Measurements from ENCODE around the gene PIAS2.

The PIAS2 gene

DNA sequence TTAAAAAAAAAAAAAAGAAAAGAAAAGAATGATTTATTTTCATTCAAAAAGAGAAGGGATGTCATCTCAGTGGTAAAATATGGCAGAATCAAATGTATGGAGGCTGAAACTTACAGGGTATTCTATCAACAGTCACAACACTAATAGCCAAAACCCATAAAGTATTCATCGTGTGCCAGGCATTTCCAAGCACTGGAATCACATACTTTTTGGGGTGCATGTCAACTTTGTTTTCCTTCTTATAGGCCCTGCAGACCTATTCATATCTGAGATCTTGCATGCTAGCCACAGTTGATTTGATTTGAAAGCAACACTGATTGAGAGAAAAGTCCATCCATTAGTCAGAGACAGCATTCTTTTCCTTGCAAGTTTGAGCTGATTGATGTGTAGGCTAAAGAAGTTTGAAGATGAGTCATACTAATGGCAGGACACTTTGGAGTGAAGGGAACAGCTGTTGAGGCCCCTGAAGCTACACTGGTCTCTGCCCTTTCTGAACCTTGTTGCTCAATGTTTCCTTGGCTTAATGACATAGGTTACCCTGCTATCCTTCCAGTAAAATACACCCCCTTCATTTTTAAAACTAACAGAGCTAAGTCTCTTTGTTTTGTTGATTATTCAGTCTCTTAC lies 22.1 kb upstream of the PIAS2 start:
- Histone ChIP-seq H2BK5ac (ENCODE audit: low read length) (no peak overlapping the region), H3K23ac (ENCODE audit: low read length) (no peak overlapping the region), H3K4ac (ENCODE audit: low read depth, low read length) (no peak overlapping the region), H4K5ac (ENCODE audit: low read length) (no peak overlapping the region), H3K4me3 (ENCODE audit: low read length) (no peak overlapping the region), H3K27me3 (ENCODE audit: insufficient read depth, low read length, poor library complexity) (no peaks in the 10 kb centered on the region), H3K27ac (ENCODE audit: low read depth, low read length) (no peak overlapping the region), H3K18ac (ENCODE audit: low read length) (no peak overlapping the region), H3K56ac (ENCODE audit: low read length) (no peak overlapping the region), H3K4me1 (ENCODE audit: control insufficient read depth, low read depth, low read length) (no peaks in the 10 kb centered on the region), H3K9ac (ENCODE audit: low read length) (no peak overlapping the region), H2BK15ac (replicated peaks; ENCODE audit: low read depth) (no peak overlapping the region), H3K79me1 (ENCODE audit: low read length) (no peaks in the 10 kb centered on the region), H3K4me2 (ENCODE audit: low read length) (no peak overlapping the region), H3K79me2 (ENCODE audit: control insufficient read depth, insufficient read depth, low read length) (no peaks in the 10 kb centered on the region), H2BK120ac (ENCODE audit: low read depth, low read length) (no peak overlapping the region), H2AK5ac (ENCODE audit: low read length) (no peak overlapping the region), H4K8ac (ENCODE audit: low read depth, low read length) (no peak overlapping the region), H3K36me3 (ENCODE audit: control insufficient read depth, insufficient read depth, low read length) (no peaks in the 10 kb centered on the region)
- no CpG with 5 or more reads among the region's 1 CpG for WGBS (ENCODE audit: extremely low coverage, insufficient coverage, low lambda C conversion rate)
- DNase-seq, result peak; percentile 53

DNA sequence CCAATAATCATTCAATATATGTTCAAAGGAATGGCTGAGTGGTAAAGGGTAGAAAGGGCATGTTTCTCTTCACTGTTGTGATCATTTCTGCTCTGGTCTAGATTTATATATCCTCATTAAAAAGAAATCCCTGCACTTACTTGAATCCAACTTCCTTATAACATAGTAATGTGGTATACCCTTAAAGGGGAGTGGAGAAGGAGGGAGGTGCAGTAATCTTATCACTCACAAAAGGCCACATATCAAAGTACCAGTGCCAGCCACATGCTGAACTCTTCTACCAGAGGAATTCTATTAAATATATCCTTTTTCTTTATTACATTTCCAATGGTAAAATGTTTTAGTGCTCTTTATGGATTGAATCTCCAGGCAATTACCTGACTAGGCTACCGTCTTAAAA lies 3.3 kb upstream of the PIAS2 start:
- no peak overlapping the region for H3K4ac ChIP-seq (ENCODE audit: low read depth, low read length)
- H2BK5ac ChIP-seq (ENCODE audit: low read length), result no peak overlapping the region
- H3K9ac ChIP-seq (ENCODE audit: low read length), result no peak overlapping the region
- no peak overlapping the region for H3K27ac ChIP-seq (ENCODE audit: low read depth, low read length)
- H2BK120ac ChIP-seq (ENCODE audit: low read depth, low read length), result no peak overlapping the region
- H3K4me1 ChIP-seq (ENCODE audit: control insufficient read depth, low read depth, low read length), result peaks cover 3% of the 10 kb centered on the region
- H3K79me2 ChIP-seq (ENCODE audit: control insufficient read depth, insufficient read depth, low read length), result peaks cover 6% of the 10 kb centered on the region
- H3K56ac ChIP-seq (ENCODE audit: low read length), result no peak overlapping the region
- no peaks in the 10 kb centered on the region for H3K36me3 ChIP-seq (ENCODE audit: control insufficient read depth, insufficient read depth, low read length)
- H3K23ac ChIP-seq (ENCODE audit: low read length), result no peak overlapping the region
- peaks cover 2% of the 10 kb centered on the region for H3K79me1 ChIP-seq (ENCODE audit: low read length)
- DNase-seq, result no peak
- WGBS (ENCODE audit: extremely low coverage, insufficient coverage, low lambda C conversion rate), result no CpG with 5 or more reads among the region's 1 CpG
- no peaks in the 10 kb centered on the region for H3K27me3 ChIP-seq (ENCODE audit: insufficient read depth, low read length, poor library complexity)
- H4K5ac ChIP-seq (ENCODE audit: low read length), result no peak overlapping the region
- no peak overlapping the region for H2BK15ac ChIP-seq (replicated peaks; ENCODE audit: low read depth)
- H2AK5ac ChIP-seq (ENCODE audit: low read length), result no peak overlapping the region
- H4K8ac ChIP-seq (ENCODE audit: low read depth, low read length), result no peak overlapping the region
- H3K18ac ChIP-seq (ENCODE audit: low read length), result no peak overlapping the region
- H3K4me3 ChIP-seq (ENCODE audit: low read length), result no peak overlapping the region
- H3K4me2 ChIP-seq (ENCODE audit: low read length), result no peak overlapping the region

DNA sequence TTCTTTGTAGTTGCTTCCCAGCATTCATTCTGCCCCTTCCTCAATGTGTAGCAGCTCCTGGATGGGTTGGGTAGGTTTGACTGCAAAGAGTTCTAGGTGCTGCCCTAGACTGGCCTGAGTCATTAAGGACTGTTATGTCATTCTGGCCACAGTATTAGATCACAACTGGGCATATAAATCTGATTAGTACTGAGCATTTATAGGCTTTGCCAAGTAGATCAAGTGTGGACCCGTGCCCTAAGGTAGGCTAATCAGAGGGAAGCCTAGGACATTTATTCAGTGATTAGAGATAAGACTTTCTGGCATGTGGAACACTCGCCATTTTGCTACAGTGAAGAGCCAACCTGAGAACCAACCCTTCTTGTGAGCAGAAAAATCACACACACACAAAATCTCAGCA lies 2.8 kb upstream of the PIAS2 start:
- Histone ChIP-seq H3K79me2 (ENCODE audit: control insufficient read depth, insufficient read depth, low read length) (peaks cover 10% of the 10 kb centered on the region), H2AK5ac (ENCODE audit: low read length) (no peak overlapping the region), H3K4me2 (ENCODE audit: low read length) (no peak overlapping the region), H2BK5ac (ENCODE audit: low read length) (no peak overlapping the region), H3K79me1 (ENCODE audit: low read length) (peaks cover 5% of the 10 kb centered on the region), H3K56ac (ENCODE audit: low read length) (no peak overlapping the region), H3K23ac (ENCODE audit: low read length) (no peak overlapping the region), H3K4ac (ENCODE audit: low read depth, low read length) (no peak overlapping the region), H3K9ac (ENCODE audit: low read length) (no peak overlapping the region), H4K5ac (ENCODE audit: low read length) (no peak overlapping the region), H4K8ac (ENCODE audit: low read depth, low read length) (no peak overlapping the region), H3K36me3 (ENCODE audit: control insufficient read depth, insufficient read depth, low read length) (no peaks in the 10 kb centered on the region), H3K18ac (ENCODE audit: low read length) (no peak overlapping the region), H2BK15ac (replicated peaks; ENCODE audit: low read depth) (no peak overlapping the region), H3K4me3 (ENCODE audit: low read length) (no peak overlapping the region), H3K4me1 (ENCODE audit: control insufficient read depth, low read depth, low read length) (peaks cover 3% of the 10 kb centered on the region), H3K27ac (ENCODE audit: low read depth, low read length) (no peak overlapping the region), H2BK120ac (ENCODE audit: low read depth, low read length) (no peak overlapping the region), H3K27me3 (ENCODE audit: insufficient read depth, low read length, poor library complexity) (no peaks in the 10 kb centered on the region)
- no CpG with 5 or more reads among the region's 2 CpGs for WGBS (ENCODE audit: extremely low coverage, insufficient coverage, low lambda C conversion rate)
- DNase-seq, result no peak

DNA sequence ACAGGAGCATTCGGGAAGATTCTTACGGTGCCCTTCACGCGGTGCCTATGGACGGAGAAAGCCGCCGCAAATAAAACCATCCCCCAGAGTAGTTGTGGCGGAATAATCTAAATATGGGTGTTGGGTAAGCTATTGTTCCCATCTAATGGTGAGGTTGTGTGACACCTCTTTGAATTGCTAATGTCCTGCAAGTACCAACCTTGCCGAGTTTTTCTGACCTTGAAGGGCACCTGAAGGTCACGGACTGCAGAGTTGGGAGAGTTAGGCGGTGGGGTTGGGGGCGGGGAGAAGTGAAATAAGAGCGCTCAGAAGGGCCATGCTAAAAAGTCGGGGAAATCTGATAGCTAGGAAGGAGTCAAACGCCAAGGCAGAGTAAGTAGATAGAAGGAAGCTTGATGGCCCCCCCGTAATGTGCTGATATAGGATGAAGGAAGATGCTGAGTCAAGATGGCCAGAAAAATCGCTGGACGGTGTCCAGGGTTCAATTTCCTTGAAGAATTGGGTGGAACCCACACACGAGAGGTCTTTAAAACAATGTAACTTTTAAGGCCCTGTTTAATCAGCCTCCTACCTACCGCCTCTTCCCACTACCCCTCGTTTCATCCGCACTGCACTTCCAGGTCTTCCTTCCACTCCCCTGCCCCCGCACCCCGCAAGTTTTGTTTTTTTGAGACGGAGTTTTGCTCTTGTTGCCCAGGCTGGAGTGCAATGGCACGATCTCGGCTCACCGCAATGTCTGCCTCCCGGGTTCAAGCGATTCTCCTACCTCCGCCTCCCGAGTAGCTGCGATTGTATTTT lies 695 bp upstream of the PIAS2 start:
- Histone ChIP-seq H2BK120ac (ENCODE audit: low read depth, low read length) (no peak overlapping the region), H3K27me3 (ENCODE audit: insufficient read depth, low read length, poor library complexity) (no peaks in the 10 kb centered on the region), H3K4me1 (ENCODE audit: control insufficient read depth, low read depth, low read length) (peaks cover 3% of the 10 kb centered on the region), H3K36me3 (ENCODE audit: control insufficient read depth, insufficient read depth, low read length) (no peaks in the 10 kb centered on the region), H2BK5ac (ENCODE audit: low read length) (no peak overlapping the region), H3K4ac (ENCODE audit: low read depth, low read length) (peak overlapping the region; percentile 76), H3K9ac (ENCODE audit: low read length) (peak overlapping the region; percentile 84), H3K4me3 (ENCODE audit: low read length) (peak overlapping the region; percentile 75), H2AK5ac (ENCODE audit: low read length) (no peak overlapping the region), H3K4me2 (ENCODE audit: low read length) (peak overlapping the region; percentile 82), H3K27ac (ENCODE audit: low read depth, low read length) (peak overlapping the region; percentile 75), H2BK15ac (replicated peaks; ENCODE audit: low read depth) (no peak overlapping the region), H3K18ac (ENCODE audit: low read length) (peak overlapping the region; percentile 85), H3K23ac (ENCODE audit: low read length) (no peak overlapping the region), H4K8ac (ENCODE audit: low read depth, low read length) (no peak overlapping the region), H3K79me1 (ENCODE audit: low read length) (peaks cover 8% of the 10 kb centered on the region), H4K5ac (ENCODE audit: low read length) (no peak overlapping the region), H3K79me2 (ENCODE audit: control insufficient read depth, insufficient read depth, low read length) (peaks cover 16% of the 10 kb centered on the region), H3K56ac (ENCODE audit: low read length) (peak overlapping the region; percentile 95)
- DNase-seq, result peak; percentile 70
- no CpG with 5 or more reads among the region's 33 CpGs for WGBS (ENCODE audit: extremely low coverage, insufficient coverage, low lambda C conversion rate)

DNA sequence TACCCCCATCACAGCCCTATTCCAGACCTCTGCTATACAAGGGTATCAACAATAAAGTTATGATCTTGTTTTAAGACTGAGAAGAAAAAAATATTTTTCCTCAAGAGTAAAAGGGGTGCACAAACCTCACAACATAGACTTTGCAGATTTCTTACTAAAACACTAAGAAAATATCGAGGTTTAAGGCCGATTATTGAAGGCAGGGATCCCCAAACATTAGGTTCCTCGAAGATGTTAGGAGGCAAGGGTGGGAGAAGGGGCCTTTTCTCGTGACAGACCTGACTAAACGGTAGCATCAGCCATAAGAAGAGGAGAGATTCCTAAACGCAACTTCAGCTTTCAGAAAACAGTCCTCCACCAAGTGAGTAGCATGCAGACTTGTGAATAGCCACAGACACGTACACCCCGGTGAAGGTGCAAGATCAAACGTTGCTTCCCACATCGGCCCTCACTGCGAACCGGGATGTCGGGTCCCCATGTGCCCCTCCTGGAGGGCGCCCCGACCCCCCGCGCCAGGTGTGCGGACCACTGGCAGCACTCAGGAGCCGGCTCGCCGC lies 678 bp downstream of the PIAS2 start:
- Histone ChIP-seq H3K79me2 (ENCODE audit: control insufficient read depth, insufficient read depth, low read length) (peaks cover 20% of the 10 kb centered on the region), H3K4me3 (ENCODE audit: low read length) (peak overlapping the region; percentile 70), H2BK5ac (ENCODE audit: low read length) (peak overlapping the region; percentile 9), H3K9ac (ENCODE audit: low read length) (peak overlapping the region; percentile 86), H3K36me3 (ENCODE audit: control insufficient read depth, insufficient read depth, low read length) (no peaks in the 10 kb centered on the region), H3K23ac (ENCODE audit: low read length) (no peak overlapping the region), H3K79me1 (ENCODE audit: low read length) (peaks cover 8% of the 10 kb centered on the region), H2BK120ac (ENCODE audit: low read depth, low read length) (no peak overlapping the region), H2BK15ac (replicated peaks; ENCODE audit: low read depth) (no peak overlapping the region), H3K4me2 (ENCODE audit: low read length) (peak overlapping the region; percentile 92), H3K4me1 (ENCODE audit: control insufficient read depth, low read depth, low read length) (peaks cover 3% of the 10 kb centered on the region), H2AK5ac (ENCODE audit: low read length) (no peak overlapping the region), H3K4ac (ENCODE audit: low read depth, low read length) (peak overlapping the region; percentile 60), H4K8ac (ENCODE audit: low read depth, low read length) (no peak overlapping the region), H3K27me3 (ENCODE audit: insufficient read depth, low read length, poor library complexity) (no peaks in the 10 kb centered on the region), H3K56ac (ENCODE audit: low read length) (peak overlapping the region; percentile 95), H3K27ac (ENCODE audit: low read depth, low read length) (peak overlapping the region; percentile 80), H3K18ac (ENCODE audit: low read length) (peak overlapping the region; percentile 89), H4K5ac (ENCODE audit: low read length) (no peak overlapping the region)
- peak; percentile 54 for DNase-seq
- WGBS (ENCODE audit: extremely low coverage, insufficient coverage, low lambda C conversion rate), result no CpG with 5 or more reads among the region's 21 CpGs

All from mesendoderm (in vitro differentiated cells).